GM12891 (cell line): ENCODE data around the gene COL4A6.
A peak's percentile ranks its signal among the peaks of the same experiment; 100 is the strongest.

Experiments
- DNase-seq: peaks from one replicate; pipeline ENCODE4 v3.0.0; 2011; ENCODE audit warnings: low spot score; ENCODE audit not compliant: insufficient read length
- FAIRE-seq: peaks from 2 replicates; lab custom pipeline; 2011; peaks lifted over from hg19 to GRCh38; lab: Jason Lieb, UNC
- PAX5 ChIP-seq: IDR thresholded peaks from 2 replicates; pipeline ENCODE4 v1.6.1; 2011; ENCODE audit warnings: low read length, moderate library complexity, mild to moderate bottlenecking; ENCODE audit not compliant: insufficient read depth, severe bottlenecking
- POLR2A ChIP-seq: IDR thresholded peaks from 2 replicates; pipeline ENCODE4 v1.6.1; 2011; ENCODE audit warnings: low read depth, low read length, control low read depth
- POLR2AphosphoS5 ChIP-seq: IDR thresholded peaks from 2 replicates; pipeline ENCODE4 v1.6.1; 2011; ENCODE audit warnings: low read depth, low read length, control low read depth
- POU2F2 ChIP-seq: IDR thresholded peaks from 2 replicates; pipeline ENCODE4 v1.6.1; 2011; ENCODE audit warnings: low read depth, mild to moderate bottlenecking, control low read depth, low read length, moderate library complexity
- SPI1 ChIP-seq: IDR thresholded peaks from 2 replicates; pipeline ENCODE4 v1.6.1; 2011; ENCODE audit warnings: low read depth, low read length, control low read depth
- TAF1 ChIP-seq: IDR thresholded peaks from 2 replicates; pipeline ENCODE4 v1.6.1; 2011; ENCODE audit warnings: low read depth, low read length, control low read depth

COL4A6 gene

DNA sequence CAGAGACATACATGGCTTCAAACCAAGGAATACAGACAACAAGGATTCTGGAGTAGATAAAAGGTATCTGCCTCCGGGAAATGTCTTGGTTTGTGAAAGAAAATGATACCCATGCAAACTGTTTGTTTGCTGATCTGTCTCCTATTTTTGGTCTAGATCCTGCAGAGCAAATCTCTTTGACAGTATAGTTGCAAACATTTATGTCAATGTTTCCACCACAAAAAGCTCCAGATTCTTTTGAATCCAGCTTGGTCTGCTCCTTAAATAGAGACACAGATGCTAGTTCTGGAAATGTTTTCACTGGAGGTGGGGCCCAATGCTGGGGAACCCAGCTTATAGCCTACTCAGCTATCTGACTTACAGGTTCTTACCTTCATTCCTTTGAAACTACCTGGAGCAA lies 226.9 kb downstream of the COL4A6 start:
- DNase-seq: no peak
- TF ChIP-seq POLR2A (no peak), POU2F2 (no peak), POLR2AphosphoS5 (no peak)
- FAIRE-seq: no peak

DNA sequence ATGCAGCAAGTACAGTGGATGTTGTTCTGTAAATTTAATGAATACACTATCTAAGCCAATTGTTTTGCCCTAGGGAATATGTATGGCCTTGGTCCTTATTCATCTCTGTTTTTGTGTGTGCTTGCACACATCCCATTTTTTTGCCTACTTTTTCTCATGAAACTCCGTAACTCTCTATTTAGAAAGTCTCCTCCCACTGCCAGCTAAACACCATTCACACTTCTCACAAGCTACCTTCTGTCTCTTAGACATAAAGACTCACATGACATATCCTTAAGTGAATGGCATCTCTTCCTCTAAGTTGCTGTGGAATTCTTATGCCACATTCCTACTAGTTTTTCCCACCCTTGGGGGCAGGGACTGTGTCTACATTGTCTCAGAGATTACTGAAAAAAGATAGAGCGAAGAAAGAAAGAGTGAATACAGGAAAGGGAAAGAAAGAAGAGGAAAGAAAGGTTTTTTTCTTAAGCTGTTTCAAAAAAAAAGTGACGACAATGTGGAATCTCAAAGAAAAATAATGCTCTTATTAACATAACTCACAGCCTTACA lies 229.1 kb downstream of the COL4A6 start:
- TF ChIP-seq POU2F2 (no peak), TAF1 (no peak), POLR2AphosphoS5 (no peak), PAX5 (no peak), POLR2A (no peak), SPI1 (no peak)
- no peak for DNase-seq
- FAIRE-seq: no peak

DNA sequence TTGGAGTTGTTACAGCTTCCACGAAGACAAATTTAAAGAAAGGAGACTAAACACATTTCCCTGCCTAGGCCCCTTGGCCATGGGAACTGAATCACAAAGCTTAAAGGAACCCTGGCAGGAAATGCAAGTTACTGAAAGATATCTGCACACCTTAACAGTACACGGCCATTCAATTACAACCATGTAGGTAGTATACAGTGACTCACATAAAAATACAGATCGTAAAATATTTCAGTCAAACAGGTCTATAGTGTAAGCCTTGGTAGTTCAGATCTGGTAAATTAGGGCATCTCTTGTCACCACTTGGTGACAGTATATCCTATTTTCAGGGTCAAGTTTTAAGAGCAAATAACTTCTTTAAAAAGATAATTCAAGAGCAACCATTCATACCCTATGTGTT lies 234.7 kb downstream of the COL4A6 start:
- FAIRE-seq (no peak), DNase-seq (no peak)
- TF ChIP-seq POLR2AphosphoS5 (no peak), SPI1 (no peak), POLR2A (no peak), POU2F2 (no peak), TAF1 (no peak), PAX5 (no peak)

- DNase-seq (no peak), FAIRE-seq (no peak)
- TF ChIP-seq POLR2AphosphoS5: no peak
- TF ChIP-seq POU2F2: no peak
- TF ChIP-seq POLR2A: no peak
- no peak for TF ChIP-seq SPI1
- no peak for TF ChIP-seq PAX5
- TF ChIP-seq TAF1: no peak
Observed at GRCh38 chrX:108199691-108200090, 238.5 kb downstream of the COL4A6 start.

GRCh38 chrX:108199041-108199440 lies 239.2 kb downstream of the COL4A6 start:
- FAIRE-seq (no peak), DNase-seq (no peak)
- TF ChIP-seq SPI1 (no peak), POLR2A (no peak), PAX5 (no peak), POLR2AphosphoS5 (no peak), TAF1 (no peak), POU2F2 (no peak)

- TF ChIP-seq POU2F2 (no peak), POLR2AphosphoS5 (no peak), TAF1 (no peak), PAX5 (no peak), POLR2A (no peak), SPI1 (no peak)
- FAIRE-seq (peak; percentile 23), DNase-seq (no peak)
Observed at GRCh38 chrX:108198420-108198819, 239.8 kb downstream of the COL4A6 start.

- no peak for TF ChIP-seq POU2F2
- no peak for TF ChIP-seq POLR2A
- TF ChIP-seq POLR2AphosphoS5: no peak
- no peak for TF ChIP-seq SPI1
- FAIRE-seq (no peak), DNase-seq (no peak)
Observed at GRCh38 chrX:108186811-108187210, 251.4 kb downstream of the COL4A6 start.

GRCh38 chrX:108178143-108178498 lies 260.1 kb downstream of the COL4A6 start:
- FAIRE-seq (no peak), DNase-seq (no peak)
- no peak for TF ChIP-seq PAX5
- TF ChIP-seq POLR2AphosphoS5: no peak
- TF ChIP-seq POLR2A: no peak
- no peak for TF ChIP-seq SPI1

GRCh38 chrX:108177351-108178142 lies 260.7 kb downstream of the COL4A6 start:
- no peak for DNase-seq
- no peak for FAIRE-seq
- TF ChIP-seq TAF1 (no peak), PAX5 (no peak), SPI1 (no peak), POU2F2 (no peak)

DNA sequence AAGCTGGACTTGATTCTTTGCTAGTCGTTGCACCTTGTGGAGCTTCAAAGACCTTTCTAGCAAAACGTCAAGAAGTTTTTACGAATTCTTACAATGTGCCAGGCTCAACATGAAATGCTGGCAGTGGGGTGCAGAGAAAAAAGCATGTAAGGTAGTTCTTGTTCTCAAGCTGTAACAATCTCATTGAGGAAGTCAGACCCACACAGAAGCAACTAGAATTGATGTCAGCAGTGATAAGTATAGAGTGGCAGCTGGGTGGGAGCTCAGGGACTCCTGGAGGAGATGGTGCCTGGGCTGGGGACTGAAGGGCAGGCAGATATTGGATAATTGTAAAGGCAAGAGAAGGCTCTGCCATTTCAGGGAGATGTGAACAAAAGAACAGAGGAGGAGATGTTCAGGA lies 264.3 kb downstream of the COL4A6 start:
- FAIRE-seq: no peak
- TF ChIP-seq SPI1: no peak
- no peak for TF ChIP-seq TAF1
- no peak for TF ChIP-seq POU2F2
- no peak for TF ChIP-seq PAX5
- no peak for TF ChIP-seq POLR2AphosphoS5
- TF ChIP-seq POLR2A: no peak
- DNase-seq: no peak
